ENCODE results near the gene PTPRZ1. TPM values are rescaled to one million over a fixed set of nuclear protein-coding genes. Genes with fewer than 3 reads are reported as not detected.

PTPRZ1 gene
- polyA plus RNA-seq, 1 of the 3 experiments (the other 2 are of a cell fraction), result not detected

DNA sequence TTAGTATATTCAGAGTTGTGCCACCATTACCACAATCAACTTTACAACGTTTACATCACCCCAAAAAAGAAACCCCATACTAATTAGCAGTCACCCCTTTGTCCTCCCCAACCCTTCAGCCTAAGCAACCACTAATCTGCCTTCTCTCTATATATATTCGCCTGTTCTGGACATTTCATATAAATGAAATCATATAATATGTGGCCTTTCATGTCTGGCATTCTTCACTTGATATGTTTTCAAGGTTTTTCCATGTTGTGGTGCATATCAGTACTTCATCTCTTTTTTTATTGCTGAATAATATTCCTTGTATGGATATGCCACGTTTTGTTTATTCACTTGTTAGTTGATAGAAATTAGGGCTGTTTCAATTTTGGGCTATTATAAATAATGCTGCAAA, 200.7 kb downstream of the PTPRZ1 start:
- Histone ChIP-seq H3K4me1 (ENCODE audit: control insufficient read depth in 1 of 2, insufficient read depth in 2 of 2, low read depth in 1 of 2, low read length in 1 of 2) (no peaks in the 10 kb centered on the region), H3K79me2 (ENCODE audit: insufficient read depth) (no peaks in the 10 kb centered on the region), H3K9me2 (no peaks in the 10 kb centered on the region), H3K9ac (no peak overlapping the region), H3K36me3 (replicated peaks in 1 of 2; ENCODE audit: control insufficient read depth in 1 of 2, insufficient read depth in 2 of 2, low read length in 1 of 2) (no peaks in the 10 kb centered on the region), H3K4me3 (ENCODE audit: low read depth in 2 of 2, low read length in 1 of 2) (no peak overlapping the region), H3K9me3 (no peaks in the 10 kb centered on the region), H2AFZ (ENCODE audit: low read depth) (no peak overlapping the region), H3F3A (replicated peaks; ENCODE audit: insufficient read depth) (no peaks in the 10 kb centered on the region), H3K27ac (ENCODE audit: low read depth in 2 of 2, low read length in 1 of 2) (no peak overlapping the region), H3K27me3 (ENCODE audit: insufficient read depth) (no peaks in the 10 kb centered on the region), H3K4me2 (no peak overlapping the region), H4K20me1 (ENCODE audit: insufficient read depth) (no peaks in the 10 kb centered on the region)
- no peak for DNase-seq
- ChIA-PET CTCF (no interaction called here), POLR2A (no interaction called here)
- TF ChIP-seq RCOR1 (IDR thresholded peaks at IDR 0.05; ENCODE audit: low read length) (no peak), TCF12 (IDR thresholded peaks at IDR 0.05) (no peak), NRF1 (IDR thresholded peaks at IDR 0.05; ENCODE audit: low read depth, low read length) (no peak), GATA2 (CRISPR knock-in tag; IDR thresholded peaks at IDR 0.05) (no peak), POLR2AphosphoS5 (IDR thresholded peaks at IDR 0.05; ENCODE audit: low read depth, low read length) (no peak), MEF2A (IDR thresholded peaks at IDR 0.05; ENCODE audit: borderline replicate concordance, low read depth) (no peak), SMC3 (IDR thresholded peaks at IDR 0.05; ENCODE audit: low read depth, low read length) (no peak)
- TF ChIP-seq, protein P1, sequence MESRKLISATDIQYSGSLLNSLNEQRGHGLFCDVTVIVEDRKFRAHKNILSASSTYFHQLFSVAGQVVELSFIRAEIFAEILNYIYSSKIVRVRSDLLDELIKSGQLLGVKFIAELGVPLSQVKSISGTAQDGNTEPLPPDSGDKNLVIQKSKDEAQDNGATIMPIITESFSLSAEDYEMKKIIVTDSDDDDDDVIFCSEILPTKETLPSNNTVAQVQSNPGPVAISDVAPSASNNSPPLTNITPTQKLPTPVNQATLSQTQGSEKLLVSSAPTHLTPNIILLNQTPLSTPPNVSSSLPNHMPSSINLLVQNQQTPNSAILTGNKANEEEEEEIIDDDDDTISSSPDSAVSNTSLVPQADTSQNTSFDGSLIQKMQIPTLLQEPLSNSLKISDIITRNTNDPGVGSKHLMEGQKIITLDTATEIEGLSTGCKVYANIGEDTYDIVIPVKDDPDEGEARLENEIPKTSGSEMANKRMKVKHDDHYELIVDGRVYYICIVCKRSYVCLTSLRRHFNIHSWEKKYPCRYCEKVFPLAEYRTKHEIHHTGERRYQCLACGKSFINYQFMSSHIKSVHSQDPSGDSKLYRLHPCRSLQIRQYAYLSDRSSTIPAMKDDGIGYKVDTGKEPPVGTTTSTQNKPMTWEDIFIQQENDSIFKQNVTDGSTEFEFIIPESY (IDR thresholded peaks at IDR 0.05; ENCODE audit: borderline replicate concordance, low read depth), result no peak
- TF ChIP-seq, protein P2, sequence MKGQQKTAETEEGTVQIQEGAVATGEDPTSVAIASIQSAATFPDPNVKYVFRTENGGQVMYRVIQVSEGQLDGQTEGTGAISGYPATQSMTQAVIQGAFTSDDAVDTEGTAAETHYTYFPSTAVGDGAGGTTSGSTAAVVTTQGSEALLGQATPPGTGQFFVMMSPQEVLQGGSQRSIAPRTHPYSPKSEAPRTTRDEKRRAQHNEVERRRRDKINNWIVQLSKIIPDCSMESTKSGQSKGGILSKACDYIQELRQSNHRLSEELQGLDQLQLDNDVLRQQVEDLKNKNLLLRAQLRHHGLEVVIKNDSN (IDR thresholded peaks at IDR 0.05; ENCODE audit: borderline replicate concordance, low read depth), result no peak
- TF ChIP-seq, protein P3, sequence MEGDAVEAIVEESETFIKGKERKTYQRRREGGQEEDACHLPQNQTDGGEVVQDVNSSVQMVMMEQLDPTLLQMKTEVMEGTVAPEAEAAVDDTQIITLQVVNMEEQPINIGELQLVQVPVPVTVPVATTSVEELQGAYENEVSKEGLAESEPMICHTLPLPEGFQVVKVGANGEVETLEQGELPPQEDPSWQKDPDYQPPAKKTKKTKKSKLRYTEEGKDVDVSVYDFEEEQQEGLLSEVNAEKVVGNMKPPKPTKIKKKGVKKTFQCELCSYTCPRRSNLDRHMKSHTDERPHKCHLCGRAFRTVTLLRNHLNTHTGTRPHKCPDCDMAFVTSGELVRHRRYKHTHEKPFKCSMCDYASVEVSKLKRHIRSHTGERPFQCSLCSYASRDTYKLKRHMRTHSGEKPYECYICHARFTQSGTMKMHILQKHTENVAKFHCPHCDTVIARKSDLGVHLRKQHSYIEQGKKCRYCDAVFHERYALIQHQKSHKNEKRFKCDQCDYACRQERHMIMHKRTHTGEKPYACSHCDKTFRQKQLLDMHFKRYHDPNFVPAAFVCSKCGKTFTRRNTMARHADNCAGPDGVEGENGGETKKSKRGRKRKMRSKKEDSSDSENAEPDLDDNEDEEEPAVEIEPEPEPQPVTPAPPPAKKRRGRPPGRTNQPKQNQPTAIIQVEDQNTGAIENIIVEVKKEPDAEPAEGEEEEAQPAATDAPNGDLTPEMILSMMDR (IDR thresholded peaks at IDR 0.05), result no peak
- 1% methylated on average over 3 of the region's 3 CpGs for WGBS (ENCODE audit: low lambda C conversion rate)

DNA sequence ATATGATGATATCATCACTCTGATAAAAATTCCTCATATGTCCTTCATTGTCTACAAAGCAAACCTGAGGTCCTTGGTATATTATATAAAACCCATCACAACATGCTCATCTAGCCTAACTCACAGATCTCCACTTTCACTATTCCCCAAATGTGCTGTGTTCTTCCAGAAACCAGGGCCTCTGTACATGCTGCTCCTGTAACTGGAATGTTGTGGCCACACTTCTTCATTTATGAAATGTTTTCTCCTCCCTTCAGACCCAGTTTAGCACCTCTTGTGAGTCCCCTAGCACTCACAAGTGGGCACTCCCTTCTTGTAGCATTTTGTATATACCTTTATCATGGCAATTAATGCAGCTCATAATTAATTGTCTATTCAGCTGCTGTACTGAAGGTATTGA, 209.2 kb downstream of the PTPRZ1 start:
- ChIA-PET POLR2A (no interaction called here), CTCF (interaction anchor here (8.3 kb wide), 1 partner anchor 11 kb away, joined by 53 read pairs; no protein-coding TSS in a partner anchor)
- Histone ChIP-seq H3K79me2 (ENCODE audit: insufficient read depth) (no peaks in the 10 kb centered on the region), H3K36me3 (replicated peaks in 1 of 2; ENCODE audit: control insufficient read depth in 1 of 2, insufficient read depth in 2 of 2, low read length in 1 of 2) (no peaks in the 10 kb centered on the region), H3K9me3 (no peaks in the 10 kb centered on the region), H3F3A (replicated peaks; ENCODE audit: insufficient read depth) (no peaks in the 10 kb centered on the region), H3K27me3 (ENCODE audit: insufficient read depth) (no peaks in the 10 kb centered on the region), H3K4me2 (no peak overlapping the region), H4K20me1 (ENCODE audit: insufficient read depth) (no peaks in the 10 kb centered on the region), H2AFZ (ENCODE audit: low read depth) (no peak overlapping the region), H3K4me3 (ENCODE audit: low read depth in 2 of 2, low read length in 1 of 2) (no peak overlapping the region), H3K9me2 (no peaks in the 10 kb centered on the region), H3K9ac (no peak overlapping the region), H3K27ac (ENCODE audit: low read depth in 2 of 2, low read length in 1 of 2) (no peak overlapping the region), H3K4me1 (ENCODE audit: control insufficient read depth in 1 of 2, insufficient read depth in 2 of 2, low read depth in 1 of 2, low read length in 1 of 2) (no peaks in the 10 kb centered on the region)
- no peak for DNase-seq
- TF ChIP-seq CHD2 (IDR thresholded peaks at IDR 0.05; ENCODE audit: low read length, partially characterized antibody) (no peak), RAD21 (IDR thresholded peaks at IDR 0.05; ENCODE audit: low read length) (no peak), GATA2 (CRISPR knock-in tag; IDR thresholded peaks at IDR 0.05) (no peak), JUND (IDR thresholded peaks at IDR 0.05) (no peak), SMC3 (IDR thresholded peaks at IDR 0.05; ENCODE audit: low read depth, low read length) (no peak)
- TF ChIP-seq, protein P4, sequence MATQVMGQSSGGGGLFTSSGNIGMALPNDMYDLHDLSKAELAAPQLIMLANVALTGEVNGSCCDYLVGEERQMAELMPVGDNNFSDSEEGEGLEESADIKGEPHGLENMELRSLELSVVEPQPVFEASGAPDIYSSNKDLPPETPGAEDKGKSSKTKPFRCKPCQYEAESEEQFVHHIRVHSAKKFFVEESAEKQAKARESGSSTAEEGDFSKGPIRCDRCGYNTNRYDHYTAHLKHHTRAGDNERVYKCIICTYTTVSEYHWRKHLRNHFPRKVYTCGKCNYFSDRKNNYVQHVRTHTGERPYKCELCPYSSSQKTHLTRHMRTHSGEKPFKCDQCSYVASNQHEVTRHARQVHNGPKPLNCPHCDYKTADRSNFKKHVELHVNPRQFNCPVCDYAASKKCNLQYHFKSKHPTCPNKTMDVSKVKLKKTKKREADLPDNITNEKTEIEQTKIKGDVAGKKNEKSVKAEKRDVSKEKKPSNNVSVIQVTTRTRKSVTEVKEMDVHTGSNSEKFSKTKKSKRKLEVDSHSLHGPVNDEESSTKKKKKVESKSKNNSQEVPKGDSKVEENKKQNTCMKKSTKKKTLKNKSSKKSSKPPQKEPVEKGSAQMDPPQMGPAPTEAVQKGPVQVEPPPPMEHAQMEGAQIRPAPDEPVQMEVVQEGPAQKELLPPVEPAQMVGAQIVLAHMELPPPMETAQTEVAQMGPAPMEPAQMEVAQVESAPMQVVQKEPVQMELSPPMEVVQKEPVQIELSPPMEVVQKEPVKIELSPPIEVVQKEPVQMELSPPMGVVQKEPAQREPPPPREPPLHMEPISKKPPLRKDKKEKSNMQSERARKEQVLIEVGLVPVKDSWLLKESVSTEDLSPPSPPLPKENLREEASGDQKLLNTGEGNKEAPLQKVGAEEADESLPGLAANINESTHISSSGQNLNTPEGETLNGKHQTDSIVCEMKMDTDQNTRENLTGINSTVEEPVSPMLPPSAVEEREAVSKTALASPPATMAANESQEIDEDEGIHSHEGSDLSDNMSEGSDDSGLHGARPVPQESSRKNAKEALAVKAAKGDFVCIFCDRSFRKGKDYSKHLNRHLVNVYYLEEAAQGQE (IDR thresholded peaks at IDR 0.05; ENCODE audit: low read depth, low read length), result no peak
- TF ChIP-seq, protein P1 (IDR thresholded peaks at IDR 0.05; ENCODE audit: borderline replicate concordance, low read depth), result no peak
- TF ChIP-seq, protein P5, sequence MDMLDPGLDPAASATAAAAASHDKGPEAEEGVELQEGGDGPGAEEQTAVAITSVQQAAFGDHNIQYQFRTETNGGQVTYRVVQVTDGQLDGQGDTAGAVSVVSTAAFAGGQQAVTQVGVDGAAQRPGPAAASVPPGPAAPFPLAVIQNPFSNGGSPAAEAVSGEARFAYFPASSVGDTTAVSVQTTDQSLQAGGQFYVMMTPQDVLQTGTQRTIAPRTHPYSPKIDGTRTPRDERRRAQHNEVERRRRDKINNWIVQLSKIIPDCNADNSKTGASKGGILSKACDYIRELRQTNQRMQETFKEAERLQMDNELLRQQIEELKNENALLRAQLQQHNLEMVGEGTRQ (IDR thresholded peaks at IDR 0.05; ENCODE audit: borderline replicate concordance, low read depth, low read length), result no peak
- TF ChIP-seq, protein P6, sequence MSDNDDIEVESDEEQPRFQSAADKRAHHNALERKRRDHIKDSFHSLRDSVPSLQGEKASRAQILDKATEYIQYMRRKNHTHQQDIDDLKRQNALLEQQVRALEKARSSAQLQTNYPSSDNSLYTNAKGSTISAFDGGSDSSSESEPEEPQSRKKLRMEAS (IDR thresholded peaks at IDR 0.05; ENCODE audit: low read depth), result no peak
